Astrocyte (in vitro differentiated cells and primary cell): ENCODE data around the gene COLEC11.

Experiments used
- CTCF ChIP-seq: IDR thresholded peaks from 2 replicates; pipeline ENCODE4 v1.5.1; 2011; ENCODE audit warnings: low read depth, mild to moderate bottlenecking, inconsistent platforms, low read length, moderate library complexity; ENCODE audit not compliant: insufficient read depth
- EZH2 ChIP-seq: IDR thresholded peaks from 2 replicates; pipeline ENCODE4 v1.6.1; 2012; ENCODE audit warnings: mild to moderate bottlenecking, low read length, inconsistent platforms; ENCODE audit not compliant: insufficient read depth

GRCh38 chr2:3636586-3637310 is 41.8 kb downstream of the COLEC11 start:
- TF ChIP-seq CTCF, result no peak
- no peak for TF ChIP-seq EZH2
